Activated T-cell treated with anti-CD3 and anti-CD28 coated beads for 48 hours (primary cell): Measurements from ENCODE around the gene SDHC.

Source experiments
- DNase-seq: peaks from one replicate; pipeline ENCODE4 v3.0.0-alpha.2; 2020; ENCODE audit warnings: low read depth

Gene SDHC

GRCh38 chr1:161314201-161314981 is at the start of gene SDHC:
TSS of gene SDHC (plus strand) at chr1:161314381. CDS start at chr1:161314406, 25 bp downstream.
- peak; percentile 85 for DNase-seq

- DNase-seq: no peak
These were observed 48.9 kb upstream of the SDHC start for GRCh38 chr1:161265305-161265704.

GRCh38 chr1:161266202-161266601 is 48.0 kb upstream of the SDHC start:
- DNase-seq: no peak

GRCh38 chr1:161266836-161267235 is 47.3 kb upstream of the SDHC start:
- DNase-seq: no peak

- DNase-seq: no peak
These were observed 46.9 kb upstream of the SDHC start for GRCh38 chr1:161267321-161267720.

- no peak for DNase-seq
These were observed 40.8 kb upstream of the SDHC start for GRCh38 chr1:161273402-161273801.

GRCh38 chr1:161274874-161275273 is 39.3 kb upstream of the SDHC start:
- DNase-seq: no peak

- no peak for DNase-seq
These were observed 31.2 kb upstream of the SDHC start for GRCh38 chr1:161282991-161283390.

GRCh38 chr1:161285113-161285512 is 29.1 kb upstream of the SDHC start:
- no peak for DNase-seq

GRCh38 chr1:161285521-161285920 is 28.7 kb upstream of the SDHC start:
- no peak for DNase-seq

GRCh38 chr1:161287482-161288054 is 26.6 kb upstream of the SDHC start:
- no peak for DNase-seq

GRCh38 chr1:161290779-161291178 is 23.4 kb upstream of the SDHC start:
- no peak for DNase-seq

GRCh38 chr1:161297415-161297814 is 16.8 kb upstream of the SDHC start:
- no peak for DNase-seq

- DNase-seq: no peak
These were observed 16.1 kb upstream of the SDHC start for GRCh38 chr1:161298116-161298515.

GRCh38 chr1:161299347-161299746 is 14.8 kb upstream of the SDHC start:
- DNase-seq: no peak

GRCh38 chr1:161300478-161300877 is 13.7 kb upstream of the SDHC start:
- no peak for DNase-seq

GRCh38 chr1:161304927-161305866 is 9.0 kb upstream of the SDHC start:
- no peak for DNase-seq

- DNase-seq: peak; percentile 81
These were observed 8.2 kb upstream of the SDHC start for GRCh38 chr1:161305867-161306519.

- no peak for DNase-seq
These were observed 6.9 kb upstream of the SDHC start for GRCh38 chr1:161307230-161307768.

GRCh38 chr1:161307892-161308638 is 6.1 kb upstream of the SDHC start:
- no peak for DNase-seq

- DNase-seq: no peak
These were observed 4.3 kb upstream of the SDHC start, which contains the start of gene MPZ for GRCh38 chr1:161309868-161310267. TSS of gene MPZ (minus strand) at chr1:161309968. CDS start at chr1:161309905, 63 bp downstream.
